SK-N-MC (cell line): ENCODE results near the gene LCE7A.

Source experiments
- EZH2 ChIP-seq: fragments of 200-600 bp; sonication (generic); IDR thresholded peaks from one replicate; pipeline ENCODE4 v1.6.1; 2017; ENCODE audit warnings: antibody characterized with exemption
- POLR2AphosphoS5 ChIP-seq: IDR thresholded peaks from 2 replicates; pipeline ENCODE4 v1.6.1; 2012; ENCODE audit warnings: mild to moderate bottlenecking, low read depth, low read length, borderline replicate concordance

DNA sequence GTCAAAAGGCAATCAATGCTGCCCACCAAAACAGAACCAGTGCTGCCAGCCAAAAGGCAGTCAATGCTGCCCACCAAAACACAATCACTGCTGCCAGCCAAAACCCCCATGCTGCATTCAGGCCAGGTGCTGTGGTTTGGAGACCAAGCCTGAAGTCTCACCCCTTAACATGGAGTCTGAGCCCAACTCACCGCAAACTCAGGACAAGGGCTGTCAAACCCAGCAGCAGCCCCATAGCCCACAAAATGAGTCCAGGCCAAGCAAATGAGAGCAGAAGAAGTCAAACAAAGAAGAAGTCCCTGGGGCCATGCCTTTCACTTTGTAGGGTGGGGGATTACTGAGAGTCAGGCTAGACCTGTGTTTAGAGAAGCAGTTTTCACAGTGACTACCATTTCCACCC is 24.7 kb downstream of the LCE7A start:
- TF ChIP-seq POLR2AphosphoS5 (no peak), EZH2 (no peak)
